HepG2 (cell line): ENCODE results near the gene DAGLB. TPM values are rescaled to one million over a fixed set of nuclear protein-coding genes. Genes with fewer than 3 reads are reported as not detected.

Experiments
- ATAC-seq: fragments of 200-7000 bp; cut with Tn5 transposase; 3 replicates; pipeline ENCODE4 v1.9.1; 2020; ENCODE audit warnings: mild to moderate bottlenecking, moderate library complexity
- BruUV-seq: library from RNA; stranded (reverse); fragments of 400-500 nt; replicated peaks from 2 replicates; lab custom pipeline; 2021; lab: Mats Ljungman, UMichigan
- CTCF ChIA-PET: fragments of 300-600 bp; formaldehyde crosslinking; extraction: SDS; loops from one replicate; lab custom pipeline; 2021; ENCODE audit warnings: low total read pairs, inconsistent platforms, low intra/inter-chr PET ratio; lab: Yijun Ruan, JAX
- POLR2A ChIA-PET: fragments of 350-600 bp; sonication (Branson Sonifier 250); formaldehyde crosslinking; loops from one replicate; lab custom pipeline; 2020; ENCODE audit warnings: antibody characterized with exemption, inconsistent platforms; lab: Yijun Ruan, JAX
- DNase-seq: peaks from one replicate; pipeline ENCODE4 v3.0.0-alpha.2; 2015; ENCODE audit warnings: low spot score
- FAIRE-seq: peaks from 3 replicates; lab custom pipeline; 2011; peaks lifted over from hg19 to GRCh38; lab: Jason Lieb, UNC
- H2AFZ ChIP-seq: one replicate; pipeline ENCODE4 v1.6.1; 2011; ENCODE audit warnings: low read length, inconsistent platforms
- H3K27ac ChIP-seq: fragments of 300-600 bp; 3 replicates; pipeline ENCODE4 v1.8.0; 2011; ENCODE audit warnings: mixed run types, mild to moderate bottlenecking, mixed read lengths, low read length, inconsistent platforms; ENCODE audit not compliant: insufficient read depth; ENCODE audit errors: extremely low read length
- H3K27me3 ChIP-seq, 2 experiments: fragments of 200-600 bp in 1 of 2; 2 replicates in 1 of 2; 3 replicates in 1 of 2; pipeline versions ENCODE4 v1.6.0 to v1.8.0; 2011; ENCODE audit warnings: low read length in 2 of 2, mild to moderate bottlenecking in 2 of 2, moderate library complexity in 2 of 2, inconsistent platforms in 1 of 2; ENCODE audit not compliant: insufficient read depth in 2 of 2, control insufficient read depth in 1 of 2
- H3K36me3 ChIP-seq, 2 experiments: fragments of 200-600 bp in 1 of 2; replicated peaks in 1 of 2; 2 replicates in 1 of 2; 3 replicates in 1 of 2; pipeline versions ENCODE4 v1.5.1 to v1.8.0; 2011; ENCODE audit warnings: low read length in 2 of 2, inconsistent platforms in 1 of 2; ENCODE audit not compliant: insufficient read depth in 2 of 2, control insufficient read depth in 1 of 2
- H3K4me1 ChIP-seq: 2 replicates; pipeline ENCODE4 v1.5.1; 2012; ENCODE audit warnings: low read length, inconsistent platforms; ENCODE audit not compliant: insufficient read depth
- H3K4me2 ChIP-seq: 2 replicates; pipeline ENCODE4 v1.6.0; 2011; ENCODE audit warnings: low read depth, low read length, inconsistent platforms
- H3K4me3 ChIP-seq, 3 experiments: fragments of 200-600 bp in 1 of 3; sonication (generic), shearing (Covaris generic) in 1 of 3; replicated peaks in 1 of 3; 2 replicates each; pipeline ENCODE4 v1.5.1; 2011 to 2016; ENCODE audit warnings: low read length in 3 of 3, inconsistent platforms in 2 of 3, low read depth in 2 of 3, mild to moderate bottlenecking in 2 of 3, control low read depth in 1 of 3, mixed read lengths in 1 of 3; ENCODE audit not compliant: insufficient read depth in 1 of 3
- H3K79me2 ChIP-seq: one replicate; pipeline ENCODE4 v1.6.1; 2011; ENCODE audit warnings: low read length, inconsistent platforms; ENCODE audit not compliant: insufficient read depth
- H3K9ac ChIP-seq: 2 replicates; pipeline ENCODE4 v1.6.0; 2011; ENCODE audit warnings: mild to moderate bottlenecking, low read depth, low read length, inconsistent platforms; ENCODE audit not compliant: insufficient read depth
- H3K9me3 ChIP-seq: 2 replicates; pipeline ENCODE4 v1.5.1; 2012; ENCODE audit warnings: mild to moderate bottlenecking, low read length
- H4K20me1 ChIP-seq: 2 replicates; pipeline ENCODE4 v1.6.0; 2011; ENCODE audit warnings: inconsistent platforms, mild to moderate bottlenecking, low read length, moderate library complexity; ENCODE audit not compliant: insufficient read depth
- ARNT ChIP-seq: fragments of 450-650 bp; IDR thresholded peaks from 2 replicates; pipeline ENCODE4 v1.6.1; 2017
- CBX1 ChIP-seq: IDR thresholded peaks from one replicate; pipeline ENCODE4 v1.6.1; 2016; ENCODE audit warnings: antibody characterized with exemption, low read depth
- CEBPZ ChIP-seq: IDR thresholded peaks from 2 replicates; pipeline ENCODE4 v1.6.1; 2012; ENCODE audit warnings: low read length, improper control_type of control experiment
- CHD2 ChIP-seq: IDR thresholded peaks from 2 replicates; pipeline ENCODE4 v1.6.1; 2011; ENCODE audit warnings: low read depth, low read length, improper control_type of control experiment
- ELF3 ChIP-seq: IDR thresholded peaks from 2 replicates; pipeline ENCODE4 v1.6.1; 2016; ENCODE audit warnings: missing genetic modification reagents, missing compliant biosample characterization
- HDAC2 ChIP-seq: sonication (generic); formaldehyde crosslinking; IDR thresholded peaks from 2 replicates; pipeline ENCODE4 v1.4.0; 2020; ENCODE audit warnings: missing genetic modification reagents
- IRF2 ChIP-seq: IDR thresholded peaks from 2 replicates; pipeline ENCODE4 v1.6.1; 2018; ENCODE audit warnings: missing genetic modification reagents, missing compliant biosample characterization
- KAT7 ChIP-seq: IDR thresholded peaks from 2 replicates; pipeline ENCODE4 v1.6.1; 2018; ENCODE audit warnings: borderline replicate concordance, missing compliant biosample characterization
- MYC ChIP-seq: sonication (generic); formaldehyde crosslinking; IDR thresholded peaks from 2 replicates; pipeline ENCODE4 v1.9.0; 2021; ENCODE audit warnings: missing genetic modification reagents, borderline replicate concordance
- RARG ChIP-seq: sonication (generic); formaldehyde crosslinking; IDR thresholded peaks from 2 replicates; pipeline ENCODE4 v1.4.0; 2020; ENCODE audit warnings: low read depth, mild to moderate bottlenecking, missing genetic modification reagents
- SKIL ChIP-seq: sonication (generic); formaldehyde crosslinking; IDR thresholded peaks from 2 replicates; pipeline ENCODE4 v1.8.0; 2022; ENCODE audit warnings: missing genetic modification reagents, mild to moderate bottlenecking, moderate library complexity, borderline replicate concordance
- SOX6 ChIP-seq, 2 experiments: fragments of 450-650 bp in 1 of 2; sonication (generic) in 1 of 2; formaldehyde crosslinking in 1 of 2; IDR thresholded peaks; 2 replicates each; pipeline versions ENCODE4 v1.4.0 to v1.6.1; 2017 to 2020; ENCODE audit warnings: antibody characterized with exemption in 1 of 2, mild to moderate bottlenecking in 1 of 2, missing genetic modification reagents in 1 of 2
- ZNF251 ChIP-seq: sonication (generic); formaldehyde crosslinking; IDR thresholded peaks from 2 replicates; pipeline ENCODE4 v1.9.0; 2021; ENCODE audit warnings: mild to moderate bottlenecking, missing genetic modification reagents
- ZNF260 ChIP-seq: sonication (generic); formaldehyde crosslinking; IDR thresholded peaks from 2 replicates; pipeline ENCODE4 v1.4.0; 2020; ENCODE audit warnings: missing genetic modification reagents, low read depth, mild to moderate bottlenecking, borderline replicate concordance
- ZNF337 ChIP-seq: sonication (generic); formaldehyde crosslinking; IDR thresholded peaks from 2 replicates; pipeline ENCODE4 v1.5.1; 2020; ENCODE audit warnings: missing genetic modification reagents, low read depth, mild to moderate bottlenecking, borderline replicate concordance
- ZNF720 ChIP-seq: sonication (generic); formaldehyde crosslinking; IDR thresholded peaks from 2 replicates; pipeline ENCODE4 v1.4.0; 2020; ENCODE audit warnings: missing genetic modification reagents
- ZZZ3 ChIP-seq: sonication (generic); formaldehyde crosslinking; IDR thresholded peaks from 2 replicates; pipeline ENCODE4 v1.4.0; 2020; ENCODE audit warnings: missing genetic modification reagents, mild to moderate bottlenecking, borderline replicate concordance
- WGBS: methylation state at CpG from one replicate; pipeline ENCODE4 v1.1.6; 2017; ENCODE audit warnings: low lambda C conversion rate; 5-methylcytosine and 5-hydroxymethylcytosine counted together
- in situ Hi-C: cut with HindIII; loops from 2 replicates; pipeline ENCODE4 v1.10.0; 2017; ENCODE audit warnings: low pct_unique_long_range_greater_than_20kb; ENCODE audit not compliant: extremely low pct_ligation_motif_present
- intact Hi-C: fragments of 100-400 bp; cut with micrococcal nuclease; formaldehyde crosslinking; loops from one replicate; pipeline ENCODE4 v1.10.0; 2022; ENCODE audit not compliant: unreplicated experiment
- polyA plus RNA-seq, 8 experiments: library from polyadenylated mRNA; depleted of rRNA in 3 of 8; stranded (reverse) in 7 of 8; unstranded in 1 of 8; fragments of >200 nt; fragmentation: Illumina TruSeq in 4 of 8; extraction: Trizol in 4 of 8; gene quantifications; 2 replicates each; pipeline versions ENCODE4 v1.2.1 to v1.2.3, GENCODE V29; 2011 to 2016; ENCODE audit warnings: low read depth in 4 of 8, missing spikeins in 1 of 8, mixed read lengths in 1 of 8; ENCODE audit not compliant: insufficient read depth in 1 of 8
- total RNA-seq, 5 experiments: library from RNA; depleted of rRNA; stranded (reverse); fragments of >200 nt; fragmentation: Illumina TruSeq; extraction: Trizol; gene quantifications; 2 replicates each; pipeline ENCODE4 v1.2.3, GENCODE V29; 2016; ENCODE audit warnings: low read depth in 1 of 5

Gene DAGLB
- total and polyA plus RNA-seq, 2 of the 13 experiments (the other 11 are each of a cell fraction or from before 2014, with no cell fraction given) = 7.9 to 9.8 TPM

- no peak for DNase-seq
- ATAC-seq = no peak; the same call in 2 of the 3 replicates
- Histone ChIP-seq H3K9me3 (no peaks in the 10 kb centered on the region), H3K4me3 (no peak overlapping the region), H3K4me1 (peaks cover 10% of the 10 kb centered on the region), H2AFZ (no peak overlapping the region), H4K20me1 (no peaks in the 10 kb centered on the region), H3K4me2 (peak overlapping the region; percentile 29; the same call in 1 of the 2 replicates), H3K27me3 (no peaks in the 10 kb centered on the region; a peak in 1 of 5 replicates), H3K36me3 (no peaks in the 10 kb centered on the region), H3K9ac (no peak overlapping the region), H3K79me2 (no peaks in the 10 kb centered on the region), H3K27ac (no peak overlapping the region)
- FAIRE-seq = no peak
- 16% methylated on average over 4 of the region's 4 CpGs for WGBS
- CTCF ChIA-PET = no interaction called here
- in situ Hi-C loops = no loop called here
- intact Hi-C loops = no loop called here
- BruUV-seq = no TSS peak
- TF ChIP-seq RARG (no peak), ZZZ3 (CRISPR knock-in tag) (no peak), CHD2 (no peak), CEBPZ (no peak), KAT7 (CRISPR knock-in tag) (no peak), ZNF260 (CRISPR knock-in tag) (no peak), ARNT (no peak), CBX1 (no peak), ELF3 (no peak), ZNF720 (CRISPR knock-in tag) (no peak), ZNF251 (CRISPR knock-in tag) (no peak), IRF2 (CRISPR knock-in tag) (no peak), SOX6 (IDR thresholded peaks at IDR 0.05) (no peak), SOX6 (CRISPR knock-in tag; IDR thresholded peaks at IDR 0.05) (no peak), HDAC2 (no peak), MYC (no peak), SKIL (CRISPR knock-in tag) (no peak), ZNF337 (CRISPR knock-in tag) (no peak)
- POLR2A ChIA-PET = no interaction called here
These were observed 80.0 kb downstream of the DAGLB start for GRCh38 chr7:6367701-6368211.
